DMS79 (cell line): ENCODE data around the gene CCNI.
"Not testable (repeated sequence)": the region's sequence is repeated elsewhere in the genome, so short reads cannot be mapped to it uniquely, and the experiment has no call there.

ENCODE experiments used
- DNase-seq: peaks from one replicate; lab custom pipeline; 2025; lab: John Stamatoyannopoulos, UW

The CCNI gene

DNA sequence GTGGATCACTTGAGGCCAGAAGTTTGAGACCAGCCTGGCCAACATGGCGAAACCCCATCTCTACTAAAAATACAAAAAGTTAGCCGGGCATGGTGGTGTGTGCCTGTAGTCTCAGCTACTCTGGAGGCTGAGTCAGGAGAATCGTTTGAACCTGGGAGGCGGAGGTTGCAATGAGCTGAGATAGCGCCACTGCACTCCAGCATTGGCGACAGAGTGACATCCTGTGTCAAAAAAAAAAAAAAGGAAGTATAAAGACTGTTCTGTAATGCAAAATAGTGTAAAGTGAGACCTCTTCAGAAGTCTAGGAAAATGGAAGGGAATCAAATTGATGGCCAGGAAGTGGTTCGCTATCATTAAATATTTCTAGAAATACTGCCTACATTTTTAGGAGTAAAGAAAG lies 5.0 kb upstream of the CCNI start:
- not testable (repeated sequence) for DNase-seq

DNA sequence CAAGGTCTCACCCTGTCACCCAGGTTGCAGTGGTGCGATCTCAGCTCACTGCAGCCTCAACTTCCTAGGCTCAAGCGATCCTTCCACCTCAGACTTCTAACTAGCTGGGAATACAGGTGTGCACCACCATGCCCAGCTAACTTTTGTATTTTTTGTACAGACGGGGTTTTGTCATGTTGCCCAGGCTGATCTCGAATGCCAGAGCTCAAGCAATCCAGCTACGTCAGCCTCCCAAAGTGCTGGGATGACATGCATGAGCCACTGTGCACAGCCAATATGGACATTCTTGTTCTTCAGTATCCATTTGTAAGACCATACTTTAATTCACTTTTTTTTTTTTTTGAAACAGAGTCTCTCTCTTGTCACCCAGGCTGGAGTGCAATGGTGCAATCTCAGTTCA lies 3.5 kb upstream of the CCNI start:
- DNase-seq, result no peak

DNA sequence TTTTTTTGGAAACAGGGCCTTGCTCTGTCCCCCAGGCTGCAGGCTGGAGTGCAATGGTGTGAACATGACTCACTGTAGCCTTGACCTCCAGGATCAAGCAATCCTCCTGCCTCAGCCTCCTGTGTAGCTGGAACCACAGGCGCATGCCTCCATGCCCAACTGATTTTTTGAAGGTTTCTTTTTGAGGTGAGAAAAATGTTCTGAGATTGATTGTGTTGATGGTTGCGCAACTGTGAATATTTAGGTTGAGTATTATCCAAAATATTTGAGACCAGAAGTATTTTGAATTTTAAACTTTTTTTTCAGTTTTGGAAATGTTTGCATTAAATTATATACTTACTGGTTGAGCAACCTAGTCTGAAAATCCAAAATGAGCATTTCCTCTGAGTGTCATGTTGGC lies 2.6 kb upstream of the CCNI start:
- DNase-seq, result no peak

DNA sequence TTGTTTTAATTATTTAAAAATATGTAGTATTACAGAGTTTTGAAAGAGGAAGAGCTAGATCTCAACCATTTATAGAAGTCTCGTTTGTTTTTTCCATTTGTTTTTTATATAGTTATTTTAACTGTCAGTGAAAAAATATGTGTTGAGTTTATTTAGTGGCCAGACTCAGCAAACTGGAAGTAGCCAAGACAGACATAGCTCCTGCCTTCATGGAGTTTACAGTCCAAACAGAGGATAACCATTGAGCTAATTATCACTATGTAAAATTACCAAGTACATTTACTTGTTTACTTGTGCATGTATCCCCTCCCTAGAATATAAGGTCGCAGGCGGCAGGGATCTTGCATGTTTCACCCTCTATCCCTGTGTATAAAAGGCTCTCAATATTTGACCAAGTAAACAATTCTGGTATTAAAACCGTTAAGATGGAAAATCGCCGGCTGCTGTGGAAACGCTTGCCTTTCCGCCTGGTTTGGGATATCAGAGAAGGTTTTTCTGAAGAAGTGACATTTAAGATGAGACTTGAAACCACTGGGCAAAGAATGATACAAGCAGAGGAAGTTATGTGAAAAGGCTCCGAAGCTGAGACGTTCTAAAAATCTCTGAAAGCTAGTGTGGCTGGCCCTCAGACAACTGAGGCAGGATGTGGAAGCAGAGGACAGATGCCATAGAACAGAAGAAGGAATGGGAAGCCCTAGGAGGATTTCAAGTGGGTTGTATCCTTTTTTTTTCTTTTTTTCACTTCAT lies 1.3 kb upstream of the CCNI start:
- DNase-seq, result no peak

DNA sequence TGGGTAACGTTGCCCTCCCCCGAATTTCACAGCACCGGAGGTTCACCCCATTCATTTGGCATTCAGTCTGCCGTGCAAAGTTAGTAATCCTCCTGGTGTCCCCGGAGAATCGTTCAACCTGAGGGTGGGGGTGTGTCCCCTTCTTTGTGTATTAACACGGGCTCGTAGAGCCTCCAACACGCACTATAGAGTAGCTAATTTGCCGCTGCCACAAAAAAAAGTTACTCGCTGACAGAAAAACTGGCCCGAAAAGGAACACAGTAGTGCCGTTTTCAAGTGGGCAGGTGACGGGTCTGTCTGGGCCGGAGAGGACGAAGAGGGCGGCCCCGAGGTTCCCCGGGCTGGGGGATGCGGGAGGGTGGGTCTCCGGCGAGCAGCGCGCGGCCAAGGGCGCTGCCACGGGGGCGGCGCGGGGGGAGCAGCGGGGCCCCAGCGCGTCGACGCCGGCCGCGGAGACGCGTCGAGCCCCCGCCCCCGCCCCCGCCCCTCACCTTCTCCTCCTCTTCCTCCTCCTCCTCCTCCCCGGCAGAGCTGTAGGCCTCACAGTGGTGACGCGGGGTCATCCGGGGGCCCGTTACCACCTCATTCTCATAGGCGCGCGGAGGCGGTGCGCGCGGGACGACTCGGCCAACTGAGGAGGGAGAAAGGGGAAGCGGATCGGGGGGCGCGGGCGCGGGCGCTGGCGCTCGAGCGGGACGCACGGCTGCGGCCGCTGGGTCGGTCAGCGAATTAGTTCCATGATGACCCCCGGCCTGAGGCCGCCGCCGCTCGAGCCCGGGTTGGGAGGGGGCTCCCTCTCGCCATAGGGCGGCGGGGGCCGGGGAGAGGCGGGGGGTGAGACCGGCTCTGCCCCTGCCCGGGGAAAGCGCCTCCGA lies 571 bp downstream of the CCNI start:
- no peak for DNase-seq

DNA sequence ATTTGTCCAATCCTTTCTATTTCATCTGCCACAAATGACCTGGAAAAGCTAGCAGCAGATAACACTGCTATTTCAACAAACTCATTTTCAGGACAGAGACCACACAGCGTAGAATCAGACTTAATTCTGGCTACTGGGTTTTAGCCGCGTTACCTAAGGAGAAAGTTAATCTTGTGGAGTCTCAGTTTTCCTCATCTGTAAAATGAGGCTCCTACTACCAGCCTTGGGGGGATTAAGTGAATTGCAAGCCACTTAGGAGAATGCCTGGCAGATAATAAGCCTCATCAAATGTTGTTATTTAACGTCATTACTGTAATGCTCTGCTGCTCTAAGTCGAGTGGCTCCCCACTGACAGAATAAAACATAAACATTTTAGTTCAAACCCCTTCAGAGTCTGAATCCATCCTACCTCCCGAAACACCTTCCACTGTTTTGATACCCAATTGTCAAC lies 1.4 kb downstream of the CCNI start:
- no peak for DNase-seq

DNA sequence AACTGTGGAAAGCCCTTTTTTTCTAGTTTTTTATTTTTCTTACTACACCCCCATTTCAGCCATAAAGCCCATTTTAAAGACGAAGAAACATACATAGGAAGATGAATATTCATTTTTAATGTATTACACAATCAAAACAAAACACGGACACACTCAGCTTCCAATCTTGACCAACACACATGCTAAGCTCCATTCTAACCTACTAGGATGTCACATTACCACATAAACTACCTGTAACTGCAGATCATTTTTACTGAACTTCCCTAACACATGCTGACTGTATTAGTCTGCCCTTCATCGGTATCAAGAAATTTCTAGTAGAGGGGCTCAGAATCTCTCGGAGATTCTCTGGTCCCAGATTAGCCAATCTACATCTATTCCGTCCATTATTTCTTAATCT lies 1.8 kb downstream of the CCNI start:
- DNase-seq, result no peak

DNA sequence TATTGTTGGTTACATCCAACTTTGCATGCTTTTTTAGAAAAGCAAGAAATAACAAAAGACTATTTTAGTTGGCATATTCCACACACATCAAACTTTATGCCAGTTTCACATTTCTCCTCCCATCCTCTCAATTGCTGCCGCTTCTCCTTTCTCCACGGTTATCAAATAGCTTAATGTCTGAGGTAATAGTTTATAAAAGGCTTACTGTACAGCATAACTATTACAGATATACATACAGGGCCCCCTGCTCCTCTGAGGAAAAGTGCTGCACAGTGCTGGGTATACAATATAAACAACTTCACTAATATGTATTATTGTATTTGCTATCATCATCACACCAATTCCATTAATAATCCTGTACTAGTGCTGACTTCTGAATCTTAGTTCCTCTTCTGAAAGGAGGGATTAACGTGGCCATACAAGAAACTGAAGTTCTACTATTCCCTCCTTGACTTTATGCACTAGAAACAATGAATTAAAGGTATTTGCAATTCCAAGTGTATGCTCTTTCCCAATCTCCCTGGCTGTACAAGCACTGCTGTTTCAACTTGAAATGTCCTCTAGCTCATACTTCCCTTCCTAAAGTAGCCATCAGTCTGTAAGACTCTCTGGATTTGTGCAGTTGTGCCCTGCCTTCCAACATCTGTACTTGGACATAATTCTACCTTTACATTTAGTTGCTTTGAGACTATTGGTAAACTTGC lies 2.5 kb downstream of the CCNI start:
- DNase-seq, result no peak

DNA sequence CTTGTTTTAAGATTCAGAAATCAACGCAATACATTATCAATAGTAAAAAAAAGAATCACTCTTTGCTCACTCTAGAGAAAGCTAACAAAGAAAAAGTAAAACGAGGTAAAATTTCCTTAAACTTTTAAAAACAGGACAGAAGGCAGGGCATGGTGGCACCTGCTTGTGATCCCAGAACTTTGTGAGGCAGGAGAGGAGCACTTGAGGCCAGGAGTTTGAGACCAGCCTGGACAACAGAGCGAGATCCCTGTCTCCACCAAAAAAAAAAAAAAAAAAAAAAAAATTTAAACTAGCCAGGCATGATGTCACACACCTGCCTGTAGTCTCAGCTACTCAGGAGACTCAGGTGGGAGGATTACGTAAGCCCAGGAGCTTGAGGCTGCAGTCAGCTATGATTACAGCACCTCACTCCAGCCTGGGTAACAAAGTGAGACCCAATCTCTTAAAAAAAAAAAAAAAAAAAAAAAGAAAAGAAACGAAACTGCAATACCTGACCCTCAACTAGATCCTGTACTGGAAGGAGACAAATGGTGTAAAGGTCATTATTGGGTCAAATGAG lies 3.5 kb downstream of the CCNI start:
- no peak for DNase-seq

DNA sequence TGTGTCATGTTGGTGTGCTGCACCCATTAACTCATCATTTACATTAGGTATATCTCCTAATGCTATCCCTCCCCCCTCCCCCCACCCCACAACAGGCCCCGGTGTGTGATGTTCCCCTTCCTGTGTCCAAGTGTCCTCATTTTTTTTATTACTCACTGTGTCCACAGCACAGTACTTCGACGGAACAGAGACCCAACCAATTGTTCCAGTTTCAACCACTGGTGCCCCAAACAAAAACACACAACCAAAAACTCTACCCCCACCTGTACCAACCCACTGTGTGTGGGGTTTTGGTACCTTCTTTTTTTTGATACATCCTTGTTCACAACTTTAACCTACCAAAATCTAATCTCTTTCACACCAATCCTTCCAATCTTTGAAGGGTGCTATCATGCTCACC lies 6.3 kb downstream of the CCNI start:
- not testable (repeated sequence) for DNase-seq

DNA sequence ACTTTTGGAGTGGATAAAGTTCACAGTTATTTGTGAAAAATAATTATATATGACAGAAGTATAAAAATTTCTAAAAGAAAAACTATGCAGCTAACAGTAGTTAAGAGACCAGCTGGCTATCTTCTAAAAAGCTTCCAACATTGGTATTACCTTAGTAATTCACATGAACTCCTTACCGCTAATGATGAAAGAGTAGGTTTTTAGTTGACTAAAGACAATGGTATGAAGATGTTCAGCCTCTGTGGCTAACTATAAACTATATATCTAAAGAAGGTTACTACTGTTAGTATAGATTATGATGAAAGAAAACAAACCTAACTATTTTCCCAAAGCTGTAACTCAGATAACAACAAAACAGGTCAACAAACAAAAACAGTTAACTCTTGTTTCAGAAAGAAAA lies 10.4 kb downstream of the CCNI start:
- DNase-seq, result no peak

DNA sequence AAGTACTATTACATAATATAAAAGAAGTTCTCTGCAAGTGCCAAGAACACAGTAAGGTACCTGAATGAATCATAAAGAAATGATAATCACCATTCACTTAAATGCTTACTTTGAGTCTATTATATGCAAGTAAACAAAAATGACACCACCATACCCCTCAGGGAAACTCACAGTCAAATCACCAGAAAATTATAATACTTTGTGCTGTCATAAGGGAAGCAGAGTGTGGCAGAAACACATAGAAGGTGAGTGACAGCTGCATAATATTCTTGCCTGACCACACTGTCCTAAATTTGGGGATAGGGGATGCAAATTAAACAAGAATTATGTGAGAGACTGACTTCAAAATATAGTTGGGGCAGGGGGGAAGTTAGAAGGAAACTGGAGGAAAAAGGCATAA lies 12.9 kb downstream of the CCNI start:
- no peak for DNase-seq

DNA sequence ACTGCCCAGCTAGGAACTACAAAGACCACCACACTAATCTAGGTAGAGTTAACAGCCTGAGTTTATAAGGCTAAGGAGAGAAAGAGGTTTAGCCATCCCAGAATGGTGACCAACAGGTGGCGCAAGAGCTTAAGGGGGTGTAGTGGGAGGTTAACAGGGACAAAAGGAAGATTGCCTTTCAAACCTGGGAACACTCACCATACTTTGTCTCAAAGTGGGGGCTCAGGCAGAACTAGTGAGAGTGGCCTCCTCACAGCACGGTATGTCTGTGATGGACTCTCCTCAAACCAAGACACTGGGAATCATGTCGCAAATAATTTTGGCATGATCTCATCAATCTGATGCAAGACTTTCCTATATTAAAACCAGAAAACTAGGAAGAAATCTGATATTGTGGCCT lies 23.4 kb downstream of the CCNI start:
- no peak for DNase-seq

DNA sequence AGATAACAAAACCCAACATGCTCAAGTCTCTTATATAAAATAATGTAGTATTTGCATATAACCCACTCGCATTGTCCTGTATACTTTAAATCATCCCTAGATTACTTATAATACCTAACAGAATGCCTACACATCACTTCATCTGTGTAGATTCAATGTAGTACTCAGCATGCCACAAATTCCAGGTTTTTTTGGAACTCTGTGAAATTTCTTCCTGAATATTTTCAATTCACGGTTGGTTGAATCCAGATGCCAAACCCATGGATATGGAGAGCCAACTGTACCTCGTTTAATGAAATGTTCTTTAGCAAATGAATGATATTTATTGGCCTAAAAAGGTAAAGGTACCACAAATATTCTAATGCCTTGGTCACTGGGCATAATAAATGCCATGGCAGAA lies 24.8 kb downstream of the CCNI start:
- no peak for DNase-seq

DNA sequence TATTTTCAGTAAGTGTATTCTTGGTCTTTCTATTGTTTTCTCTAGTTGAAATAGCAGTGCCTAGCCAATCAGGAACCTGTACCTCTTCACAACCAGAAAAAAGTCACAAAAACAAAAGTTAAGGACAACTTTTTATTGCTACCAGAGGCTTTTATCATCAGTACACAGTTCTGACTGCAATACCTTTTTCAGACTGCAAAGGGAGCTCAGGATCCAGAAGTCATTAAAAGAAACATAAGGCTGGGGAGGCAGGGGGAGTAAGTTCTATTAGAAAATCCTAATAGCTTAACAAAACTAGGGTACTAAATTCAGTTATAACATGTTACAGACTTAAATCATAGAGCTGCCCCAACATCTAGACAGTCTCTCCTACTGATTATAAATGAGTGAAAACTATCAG lies 28.8 kb downstream of the CCNI start:
- DNase-seq, result no peak

DNA sequence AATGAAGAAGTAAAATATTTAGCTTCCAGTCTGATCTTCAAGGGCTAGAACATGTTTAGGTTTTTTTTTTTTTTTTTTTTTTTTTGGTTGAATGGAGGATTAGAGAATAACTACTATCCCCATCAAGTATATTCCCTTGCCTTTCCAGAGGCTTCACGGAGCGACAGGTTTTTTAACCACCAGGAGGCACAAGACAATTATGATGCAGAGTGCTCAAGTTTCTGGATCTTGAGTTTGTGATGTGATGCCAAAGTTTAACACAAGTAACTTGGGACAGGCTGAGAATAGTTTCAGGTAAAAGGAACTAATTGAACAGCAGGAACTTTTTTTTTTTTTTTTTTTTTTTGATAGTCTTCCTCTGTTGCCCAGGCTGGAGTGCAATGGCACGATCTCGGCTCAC lies 30.3 kb downstream of the CCNI start:
- DNase-seq, result no peak

DNA sequence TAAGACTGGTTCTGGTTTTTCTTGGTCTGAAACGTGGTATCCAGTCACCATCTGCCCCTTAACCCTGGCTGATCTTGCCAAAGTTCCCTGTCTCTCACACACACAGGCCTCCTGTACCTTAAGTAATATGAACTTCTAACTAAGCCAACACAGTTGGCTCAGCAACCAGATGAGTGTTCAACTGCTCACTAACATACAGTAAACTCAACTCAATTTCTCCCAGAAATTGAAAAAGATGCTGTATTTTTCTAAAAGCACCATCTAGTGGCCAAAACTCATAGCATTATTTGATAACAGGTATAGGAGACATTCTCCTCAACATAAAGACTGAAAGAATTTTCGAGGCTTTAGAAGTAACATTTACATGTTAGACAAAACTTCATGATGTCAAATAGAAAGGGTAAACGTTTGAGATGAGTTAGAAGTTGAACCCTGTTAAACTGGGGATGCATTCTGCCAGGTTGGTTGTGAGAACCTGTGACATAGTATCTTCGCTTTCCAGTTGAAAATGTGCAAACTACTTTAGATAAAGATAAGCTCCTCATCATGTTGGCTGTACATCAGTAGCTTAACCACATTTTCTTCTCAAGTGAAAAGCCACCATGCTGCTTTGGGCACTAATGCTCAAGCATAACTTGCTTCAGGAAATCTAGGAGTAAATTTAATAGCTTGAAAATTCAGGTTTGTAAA lies 31.2 kb downstream of the CCNI start:
- no peak for DNase-seq

DNA sequence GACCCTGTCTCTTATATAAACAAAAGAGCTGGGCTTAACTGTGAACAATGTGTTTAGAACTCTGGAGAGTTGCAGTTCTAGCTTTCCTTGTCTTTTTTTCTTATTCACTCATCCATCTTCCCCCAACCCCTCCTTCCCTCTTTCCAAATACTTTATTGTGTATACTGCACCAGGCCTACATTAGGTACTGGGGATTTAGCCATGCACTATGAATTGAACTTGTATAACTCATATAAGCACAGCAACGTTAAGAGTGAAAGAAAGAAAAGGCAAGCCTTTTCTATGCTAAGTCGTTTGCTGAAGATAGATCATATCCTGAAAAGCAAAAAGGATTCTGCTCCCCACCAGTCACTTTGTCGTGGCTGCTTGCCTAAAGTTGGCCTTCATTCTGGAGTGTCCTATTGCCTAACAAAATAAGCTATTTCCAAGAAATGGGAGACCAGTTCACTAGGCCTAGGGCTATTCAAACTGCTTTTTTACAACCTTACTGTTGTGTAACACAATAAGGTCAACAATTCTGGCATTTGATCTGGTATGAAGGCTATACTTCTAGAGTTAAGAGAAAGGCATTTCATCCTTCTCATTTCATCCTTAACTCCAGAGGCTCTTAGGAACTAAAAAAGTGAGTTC lies 32.2 kb downstream of the CCNI start:
- no peak for DNase-seq

DNA sequence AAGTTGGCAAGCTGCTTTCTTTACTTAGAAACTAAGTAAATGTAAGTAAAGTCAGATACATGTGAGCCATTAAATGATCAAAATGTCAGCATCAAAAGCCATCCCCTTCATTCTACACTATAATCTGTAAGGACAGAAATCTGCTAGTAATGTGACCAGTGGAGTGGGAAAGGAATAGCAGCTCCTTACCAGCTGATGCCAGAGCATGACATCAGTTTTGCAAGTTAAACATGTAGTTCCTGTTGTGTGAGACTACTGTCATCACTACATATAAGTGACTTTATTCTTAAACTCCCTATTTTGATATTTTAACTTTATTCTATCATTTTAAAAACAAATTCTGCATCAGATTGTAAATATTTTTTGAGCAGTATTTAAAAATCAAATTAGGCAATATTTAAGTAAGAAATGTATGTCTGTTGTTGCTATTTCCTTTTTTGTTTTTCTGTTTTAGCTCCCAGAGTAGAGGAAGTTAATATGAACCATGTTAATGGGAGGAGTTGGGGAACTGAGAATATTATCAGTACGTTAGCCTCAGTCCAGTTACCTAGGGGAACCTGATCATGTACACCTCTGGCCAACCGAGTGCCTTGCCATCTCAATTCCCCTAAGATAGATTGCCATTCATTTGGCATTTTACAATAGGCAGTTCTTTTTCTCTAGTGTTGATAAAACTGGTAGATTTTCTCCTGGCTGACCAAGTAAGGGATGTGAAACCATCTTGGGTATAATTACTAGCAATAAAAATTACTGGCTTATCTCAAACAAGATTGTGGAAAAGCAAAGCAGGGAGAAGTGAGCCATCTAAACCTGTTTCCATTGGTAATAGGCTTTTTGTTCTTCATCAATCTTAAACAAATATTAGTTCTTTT lies 34.7 kb downstream of the CCNI start:
- no peak for DNase-seq

DNA sequence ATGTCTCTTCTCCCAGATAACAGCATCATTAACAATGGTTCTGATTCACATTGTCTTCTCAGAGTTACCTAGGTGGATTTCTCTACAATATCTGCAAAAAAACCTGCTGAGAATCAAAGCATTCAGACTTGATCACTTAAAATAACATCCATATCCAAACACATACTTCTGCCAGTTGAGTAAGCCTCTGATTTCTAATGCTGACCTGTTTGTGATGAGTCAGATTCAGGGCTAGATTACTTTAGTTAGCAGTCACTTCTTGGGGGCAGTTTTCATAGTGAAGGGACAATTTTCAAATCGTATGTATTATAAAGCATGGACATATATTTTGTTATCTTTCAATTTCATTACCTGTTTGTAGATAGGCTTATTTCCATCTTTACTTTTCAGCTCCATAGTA lies 35.5 kb downstream of the CCNI start:
- no peak for DNase-seq
